AG20443 (cell line): Measurements from ENCODE around the gene MTHFD2L.
"Not testable (repeated sequence)": the region's sequence is repeated elsewhere in the genome, so short reads cannot be mapped to it uniquely, and the experiment has no call there.

ENCODE experiments used
- DNase-seq: peaks from one replicate; pipeline ENCODE4 v3.0.0; 2012; ENCODE audit warnings: low spot score, mixed read lengths

The MTHFD2L gene

DNA sequence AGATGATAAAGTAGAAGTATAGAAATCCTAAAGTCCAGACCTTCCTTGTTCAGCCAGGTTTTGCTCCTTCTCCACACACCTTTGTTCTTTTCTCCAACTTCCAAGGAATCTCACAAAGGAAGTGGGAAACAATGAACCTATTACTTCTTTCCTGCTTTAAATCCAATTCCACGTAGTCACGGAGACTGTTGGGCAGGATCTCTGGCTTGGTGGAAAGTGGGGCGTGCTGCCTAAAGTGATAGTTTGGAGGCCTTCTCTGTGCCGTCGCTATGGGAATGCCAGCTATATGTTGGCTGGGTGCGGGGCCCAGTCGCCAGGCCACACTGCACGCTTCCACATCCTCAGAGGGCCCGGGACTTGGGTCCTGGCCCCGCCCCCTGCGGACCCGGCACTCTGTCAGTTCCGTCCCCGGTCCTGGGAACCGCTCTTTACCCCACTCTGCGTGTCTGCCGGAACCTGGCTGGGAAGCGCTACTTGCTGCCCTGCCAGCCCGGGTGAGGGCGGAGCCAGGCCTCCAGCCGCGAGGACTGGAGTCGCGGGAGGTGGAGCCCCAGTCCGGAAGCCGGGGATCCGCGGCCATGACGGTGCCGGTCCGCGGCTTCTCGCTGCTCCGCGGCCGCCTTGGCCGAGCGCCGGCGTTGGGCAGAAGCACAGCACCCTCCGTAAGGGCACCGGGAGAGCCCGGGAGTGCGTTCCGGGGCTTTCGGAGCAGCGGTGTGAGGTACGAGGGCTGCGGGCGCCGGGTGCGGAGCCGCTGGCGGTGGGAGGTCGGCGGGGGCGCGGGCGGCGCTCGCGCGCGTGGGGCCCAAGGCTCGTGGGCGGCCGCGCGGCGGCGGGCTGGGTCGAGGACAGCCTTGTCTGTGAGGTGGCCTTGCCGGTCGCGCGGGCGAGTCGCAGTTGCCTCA lies at the start of gene MTHFD2L:
Gene MTHFD2L (plus strand): TSS at position 558 of the 905 bp plus-strand sequence. CDS start 21 bp downstream, at position 579.
- peak; percentile 99 for DNase-seq

DNA sequence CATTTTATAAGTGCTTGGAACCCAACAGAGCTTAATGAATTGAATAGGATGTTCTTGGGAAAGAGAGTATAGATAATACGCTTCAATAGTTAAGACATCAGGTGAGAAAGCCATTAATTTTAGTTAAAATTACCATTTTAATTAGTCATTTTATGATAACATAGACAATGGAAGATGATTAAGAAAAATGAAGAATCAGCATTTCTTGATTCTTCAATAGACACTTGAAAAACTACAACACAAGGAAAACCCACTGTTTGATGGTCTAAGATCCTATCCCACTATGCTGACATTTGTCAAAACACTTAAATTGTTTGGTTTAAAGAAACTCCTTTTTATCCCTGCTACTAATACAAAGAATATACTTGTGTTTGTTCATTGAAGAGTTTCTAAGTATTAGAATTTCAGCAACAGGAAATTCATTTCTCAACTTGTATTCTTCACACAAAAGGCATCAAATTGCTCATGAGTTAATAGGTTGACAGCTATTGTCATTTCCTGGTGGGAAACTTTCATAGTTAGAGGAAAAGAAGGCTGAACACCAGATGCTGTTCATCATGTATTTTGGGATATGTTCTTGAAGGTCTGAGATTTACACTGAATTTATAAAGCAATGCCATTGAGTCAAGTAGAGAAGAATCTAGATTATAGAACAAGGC lies 49.3 kb upstream of the MTHFD2L start:
- no peak for DNase-seq

DNA sequence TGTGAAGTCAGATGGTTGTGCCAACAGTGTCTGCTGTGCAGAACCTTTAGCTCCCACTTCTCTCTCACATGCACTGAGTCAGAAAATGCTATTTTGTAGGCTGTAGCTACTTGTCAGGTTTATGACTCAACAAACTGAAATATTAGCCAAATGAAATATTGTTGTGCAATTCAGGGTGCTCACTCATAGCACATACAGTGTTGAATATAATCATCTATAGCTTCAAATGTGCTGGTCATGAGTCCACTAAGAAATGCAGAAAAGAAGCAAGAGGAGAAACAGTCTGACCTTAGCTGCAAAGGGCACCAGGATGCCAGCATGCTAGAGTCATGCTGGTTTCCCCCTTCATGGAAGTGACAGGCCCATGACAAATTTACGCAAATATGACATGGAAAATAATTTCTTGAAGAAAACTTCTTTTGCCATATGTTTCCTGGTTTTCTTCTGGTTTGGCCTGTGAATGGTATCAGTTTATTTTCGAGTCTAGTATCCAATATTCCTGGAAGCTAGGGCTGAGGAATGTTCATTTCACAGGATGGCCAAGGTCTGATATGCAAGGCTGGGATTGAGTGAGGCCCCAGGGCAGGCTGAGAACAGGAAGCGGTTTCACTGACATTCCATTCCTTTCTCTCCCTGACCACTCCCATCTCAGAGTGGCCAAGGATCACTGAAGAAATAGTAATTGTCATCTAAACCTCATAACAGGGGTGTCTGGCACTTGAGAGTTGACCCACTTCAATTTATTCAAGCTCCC lies 48.6 kb upstream of the MTHFD2L start:
- DNase-seq, result peak; percentile 83

DNA sequence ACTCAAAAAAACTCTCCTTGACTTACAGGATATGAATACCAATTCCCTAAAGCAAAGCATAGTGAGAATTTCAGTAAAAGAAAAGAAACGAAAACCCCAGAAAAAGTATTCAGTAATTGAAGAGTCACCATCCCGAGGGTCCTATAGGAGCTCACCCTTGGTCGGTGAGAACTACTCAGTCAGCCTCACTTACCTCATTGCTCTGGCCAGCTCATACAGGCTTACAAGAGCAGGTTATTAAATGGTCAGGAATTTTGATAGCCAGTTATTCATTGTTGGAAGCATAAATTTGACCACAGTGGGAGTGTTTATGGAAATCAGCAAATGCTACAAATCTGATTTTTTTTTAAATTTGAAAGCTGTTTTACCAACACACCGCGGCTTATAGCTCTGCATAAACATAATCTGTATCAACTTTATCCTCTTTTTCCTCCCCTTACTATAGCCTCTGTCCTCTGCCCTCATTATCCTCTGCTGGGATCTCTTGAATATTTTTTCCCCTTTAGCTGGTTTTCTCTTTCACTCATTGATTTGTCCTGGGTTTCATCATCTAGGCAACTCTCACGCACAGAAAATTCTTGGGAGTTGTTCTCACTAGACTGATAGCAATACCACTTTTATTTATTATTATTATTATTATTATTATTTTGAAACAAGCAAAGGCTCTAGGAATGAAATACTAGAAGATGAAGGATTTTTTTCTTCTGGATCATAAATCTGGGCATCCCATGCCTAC lies 47.9 kb upstream of the MTHFD2L start:
- peak; percentile 58 for DNase-seq

DNA sequence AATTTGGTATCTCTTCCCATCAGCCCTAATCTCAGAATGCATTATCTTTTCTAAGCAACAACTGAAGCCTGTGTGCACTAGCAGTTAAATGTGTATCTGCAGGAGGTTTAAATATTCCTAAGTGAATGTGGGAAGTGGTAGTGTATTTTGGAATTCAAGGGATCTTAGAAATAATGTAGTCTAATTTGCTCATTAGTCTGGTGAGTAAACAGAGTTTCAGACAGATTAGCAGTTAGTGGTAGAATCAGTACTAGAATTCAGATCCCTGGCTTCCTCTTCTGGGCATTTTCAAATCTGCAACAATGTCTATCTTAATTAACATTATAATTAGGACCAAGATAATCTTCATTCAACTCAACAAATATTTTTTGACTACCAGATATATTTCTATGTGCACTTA lies 47.2 kb upstream of the MTHFD2L start:
- DNase-seq, result no peak

DNA sequence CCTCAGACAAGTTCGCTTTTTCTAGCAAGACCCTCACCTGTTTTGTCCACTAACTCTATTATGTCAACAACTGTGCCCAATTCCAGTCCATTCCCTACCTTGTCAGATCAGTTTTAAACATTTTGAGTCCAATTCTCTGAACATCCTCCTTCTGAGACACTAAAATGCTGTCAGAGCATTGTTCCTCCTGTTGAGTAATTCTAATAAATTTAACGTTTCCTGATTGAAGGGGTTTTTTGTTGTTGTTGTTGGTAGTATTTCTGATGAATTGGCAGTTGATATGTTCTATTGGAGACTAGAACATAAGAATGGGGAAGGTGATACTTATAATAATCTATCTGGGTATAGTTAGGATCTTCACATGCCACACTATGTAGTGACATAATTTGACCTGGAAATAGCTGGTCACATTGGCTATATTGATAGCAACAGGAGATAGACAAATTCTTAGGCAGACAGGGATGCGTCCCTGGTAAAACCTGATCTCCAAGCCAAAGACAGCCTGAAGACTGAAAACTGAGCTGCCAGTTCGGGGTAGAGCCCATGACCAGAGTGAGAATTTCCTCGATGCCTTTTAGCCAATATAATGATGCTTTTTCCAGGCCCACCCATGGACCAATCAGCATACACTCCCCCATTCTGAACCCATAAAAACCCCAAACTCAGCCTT lies 46.5 kb upstream of the MTHFD2L start:
- DNase-seq, result no peak

DNA sequence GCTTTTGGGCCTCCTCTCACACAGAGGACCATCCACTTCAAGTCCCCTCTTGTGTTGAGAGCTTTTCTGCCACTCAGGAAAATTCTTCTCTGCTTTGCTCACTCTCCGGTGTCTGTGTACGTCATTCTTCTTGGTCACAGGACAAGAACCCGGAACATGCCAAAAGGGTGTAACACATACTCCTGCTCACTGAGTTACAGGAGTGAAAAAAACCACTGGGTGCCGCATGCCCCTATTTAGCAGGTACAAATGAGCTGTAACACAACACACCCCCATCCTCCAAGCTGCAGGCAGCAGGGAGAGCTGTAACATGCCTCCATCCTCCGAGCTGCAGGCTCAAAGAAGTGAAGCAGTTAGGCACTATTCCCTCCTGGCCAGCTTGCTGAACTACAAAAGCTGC lies 45.9 kb upstream of the MTHFD2L start:
- DNase-seq, result no peak

DNA sequence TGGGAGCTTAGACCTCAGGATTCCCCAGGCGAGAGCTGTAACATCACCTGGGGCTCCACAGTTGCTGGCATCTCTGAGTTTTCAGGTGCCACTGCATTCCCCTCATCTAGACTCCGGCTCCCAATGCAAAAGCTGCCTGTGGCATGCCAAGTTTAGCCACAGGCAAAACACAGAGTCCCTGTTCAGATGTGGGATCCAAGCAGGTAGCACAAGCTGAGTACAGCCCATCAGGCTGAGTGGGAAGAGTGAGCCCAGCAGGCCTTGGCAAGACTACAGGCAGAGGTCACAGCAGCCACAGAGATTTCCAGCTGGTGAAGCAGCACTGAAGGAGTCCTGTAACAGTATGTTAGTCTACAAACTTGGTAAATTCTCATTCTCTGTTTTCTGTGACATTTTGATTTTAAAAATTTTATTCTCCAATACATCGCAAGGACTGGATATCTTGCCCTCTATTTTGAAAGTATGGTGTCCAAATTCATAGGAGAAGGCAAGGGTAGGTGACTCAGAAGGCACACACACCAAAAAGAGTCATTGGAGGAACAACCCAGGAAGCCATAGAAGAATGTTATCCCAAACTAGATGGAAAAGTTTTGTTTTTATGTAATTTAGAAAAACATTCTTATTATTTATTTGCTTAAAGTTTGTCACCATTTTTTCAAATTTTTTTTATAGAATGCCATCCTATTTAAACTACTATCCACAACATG lies 45.4 kb upstream of the MTHFD2L start:
- no peak for DNase-seq

DNA sequence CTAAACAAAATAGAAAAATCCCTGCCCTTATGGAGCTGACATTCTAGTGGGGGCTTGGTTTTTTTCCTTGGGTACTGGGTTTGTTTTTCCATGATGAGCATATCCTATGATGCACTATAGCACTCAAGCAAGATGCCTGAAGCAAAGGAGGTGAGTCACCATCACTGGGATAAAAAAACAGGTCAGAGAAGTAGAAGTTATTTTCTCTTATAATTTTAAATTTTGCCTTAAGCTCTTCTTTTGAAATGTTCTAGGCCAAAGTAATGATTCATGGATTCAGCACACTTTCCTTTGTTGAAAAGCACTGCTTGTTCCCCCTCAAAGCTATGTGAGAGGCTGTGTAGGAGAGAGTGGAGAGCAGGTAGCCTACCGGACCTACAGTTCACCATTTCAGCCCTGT lies 43.7 kb upstream of the MTHFD2L start:
- DNase-seq, result peak; percentile 49

DNA sequence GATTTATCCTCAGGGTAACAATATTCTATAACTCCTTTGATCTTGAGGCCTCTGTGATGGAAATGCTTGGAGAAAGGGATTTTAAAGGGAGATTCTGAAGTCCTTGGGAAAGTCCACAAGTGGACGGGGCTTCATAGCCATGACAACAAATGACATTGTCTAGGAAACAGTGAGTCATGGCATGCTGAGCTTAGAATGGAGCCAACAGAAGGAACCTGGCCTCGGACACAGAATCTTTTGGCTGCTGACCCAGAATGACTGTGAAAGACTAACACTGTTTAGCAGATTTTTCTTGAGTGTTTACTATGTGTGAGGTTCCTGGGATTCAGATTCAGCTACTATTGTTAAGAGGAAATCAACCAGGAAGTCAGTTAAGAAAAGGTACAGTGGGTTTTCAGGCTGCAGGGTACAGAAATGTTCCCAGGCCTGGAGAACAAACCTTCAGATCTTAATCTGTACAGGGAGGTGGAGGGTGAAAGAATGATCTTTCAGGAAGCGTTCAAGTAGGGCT lies 40.8 kb upstream of the MTHFD2L start:
- peak; percentile 87 for DNase-seq

DNA sequence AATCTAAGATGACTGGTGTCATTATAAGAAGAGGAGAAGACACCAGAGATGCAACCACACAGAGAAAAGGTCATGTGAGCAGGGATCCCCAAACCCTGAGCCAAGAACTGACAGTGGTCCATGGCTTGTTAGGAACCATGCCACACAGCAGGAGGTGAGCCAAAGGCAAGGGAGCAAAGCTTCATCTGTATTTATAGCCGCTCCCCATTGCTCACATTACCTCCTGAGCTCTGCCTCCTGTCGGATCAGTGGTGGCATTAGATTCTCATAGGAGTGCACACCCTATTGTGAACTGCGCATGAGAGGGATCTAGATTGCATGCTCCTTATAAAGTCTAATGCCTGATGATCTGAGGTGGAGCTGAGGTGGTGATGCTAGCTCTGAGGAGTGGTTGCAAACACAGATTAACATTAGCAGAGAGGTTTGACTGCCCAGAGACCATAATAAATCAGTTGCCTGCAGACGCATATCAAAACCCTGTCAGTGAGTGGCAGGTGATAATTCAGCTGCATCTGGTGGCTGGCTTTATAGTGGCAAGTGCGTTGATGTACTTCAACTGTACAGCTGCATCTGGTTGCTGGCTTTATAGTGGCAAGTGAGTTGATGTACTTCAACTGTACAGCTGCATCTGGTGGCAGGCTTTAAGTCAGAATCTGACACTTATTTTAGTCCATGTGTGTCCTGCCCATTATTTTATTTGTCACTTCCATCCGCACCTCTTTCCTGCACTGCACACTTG lies 39.1 kb upstream of the MTHFD2L start:
- no peak for DNase-seq

DNA sequence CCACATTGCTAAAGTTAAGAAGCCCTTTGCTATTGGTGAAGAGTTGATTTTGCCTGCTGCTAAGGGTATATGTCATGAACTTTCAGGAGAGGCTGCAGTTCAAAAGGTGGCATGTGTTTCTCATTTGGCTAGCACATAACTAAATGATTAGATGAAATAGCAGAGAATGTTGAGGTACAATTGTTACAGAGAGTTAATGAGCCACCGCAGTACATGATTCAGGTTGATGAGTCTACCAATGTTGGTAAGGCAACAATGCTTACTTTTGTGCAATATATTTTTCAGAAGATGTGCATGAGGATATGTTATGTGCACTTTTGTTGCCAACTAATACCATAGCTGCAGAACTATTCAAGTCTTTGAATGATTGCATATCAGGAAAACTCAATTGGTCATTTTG lies 37.8 kb upstream of the MTHFD2L start:
- DNase-seq, result no peak

DNA sequence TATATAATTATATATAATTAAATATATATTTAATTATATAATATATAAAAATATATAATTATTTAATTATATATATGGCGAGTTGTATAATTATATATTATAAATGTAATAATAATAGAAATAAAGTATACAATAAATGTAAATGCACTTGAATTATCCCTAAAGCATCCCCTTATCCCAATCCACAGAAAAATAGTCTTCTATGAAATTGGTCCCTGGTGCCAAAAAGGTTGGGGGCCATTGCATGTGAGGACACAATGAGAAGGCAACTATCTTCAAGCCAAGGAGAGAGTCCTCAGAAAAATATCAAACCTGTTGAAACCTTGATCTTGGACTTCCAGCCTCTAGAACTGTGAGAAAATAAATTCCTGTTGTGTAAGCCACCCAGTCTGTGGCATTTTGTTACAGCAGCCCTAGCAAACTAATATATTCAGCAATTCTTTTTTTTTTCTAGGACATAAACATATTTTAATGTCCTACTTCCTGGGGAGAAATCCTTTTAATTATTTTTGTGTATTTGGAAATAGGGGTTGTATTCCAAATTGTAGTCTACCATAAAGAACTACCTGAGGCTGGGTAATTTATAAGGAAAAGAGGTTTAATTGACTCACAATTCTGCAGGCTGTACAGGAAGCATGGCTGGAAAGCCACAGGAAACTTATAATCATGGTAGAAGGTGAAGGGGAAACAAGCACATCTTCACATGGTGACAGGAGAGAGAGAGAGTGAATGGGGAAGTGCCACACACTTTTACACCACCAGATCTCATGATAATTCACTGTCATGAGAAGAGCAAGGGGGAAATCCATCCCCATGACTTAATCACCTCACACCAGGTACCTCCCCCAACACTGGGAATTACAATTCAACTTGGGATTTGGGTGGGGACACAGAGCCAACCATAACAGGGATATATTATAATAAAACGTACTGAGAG lies 36.0 kb upstream of the MTHFD2L start:
- no peak for DNase-seq

DNA sequence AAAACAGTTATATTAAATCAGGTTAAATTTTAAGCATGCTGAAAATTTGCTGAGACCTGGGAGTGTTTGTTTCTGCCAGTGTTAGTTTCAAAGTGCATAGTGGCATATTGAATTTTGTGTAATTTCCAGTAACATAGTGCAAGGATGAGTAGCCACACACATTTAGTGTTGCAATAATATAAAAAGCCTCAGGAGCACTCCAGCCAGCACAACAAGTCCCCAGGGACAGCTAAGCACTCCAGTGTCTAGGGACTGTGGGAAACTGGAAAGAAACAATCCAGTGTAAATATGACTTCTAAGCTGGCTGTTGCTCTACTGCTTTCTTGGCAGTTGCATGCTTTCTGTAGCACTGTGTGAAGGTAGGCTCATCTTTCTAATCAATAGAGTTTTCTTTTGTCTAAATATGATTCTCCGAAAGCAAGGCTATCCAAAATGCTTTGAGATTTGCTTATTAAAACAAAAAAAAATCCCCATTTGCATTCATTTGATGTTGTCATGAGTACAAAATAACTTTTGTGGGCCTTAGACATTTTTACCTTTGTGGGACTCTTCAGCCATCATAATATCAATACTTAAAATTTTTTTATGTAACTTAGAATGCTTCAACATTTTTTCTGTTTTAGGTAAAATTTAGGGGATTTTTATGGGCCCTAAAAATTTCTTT lies 34.7 kb upstream of the MTHFD2L start:
- DNase-seq, result peak; percentile 52

DNA sequence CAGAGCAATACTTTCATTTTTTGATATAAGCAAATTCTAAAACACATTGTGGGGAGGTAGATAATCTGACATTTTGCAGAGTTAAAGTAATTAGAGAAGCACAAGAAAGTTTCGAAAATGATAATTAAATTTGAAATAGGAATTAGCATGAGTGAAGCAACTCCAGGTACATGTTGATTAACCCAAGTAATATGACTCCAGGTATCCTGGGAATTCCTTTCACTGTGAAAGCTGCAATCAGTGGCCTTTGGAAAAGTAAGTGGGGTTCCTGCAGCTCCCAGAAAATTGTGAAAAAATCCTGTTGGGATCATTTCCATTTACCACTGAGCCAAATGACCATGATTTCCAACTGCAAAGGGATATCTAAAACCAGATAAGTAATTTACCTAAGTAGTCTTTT lies 32.9 kb upstream of the MTHFD2L start:
- no peak for DNase-seq

DNA sequence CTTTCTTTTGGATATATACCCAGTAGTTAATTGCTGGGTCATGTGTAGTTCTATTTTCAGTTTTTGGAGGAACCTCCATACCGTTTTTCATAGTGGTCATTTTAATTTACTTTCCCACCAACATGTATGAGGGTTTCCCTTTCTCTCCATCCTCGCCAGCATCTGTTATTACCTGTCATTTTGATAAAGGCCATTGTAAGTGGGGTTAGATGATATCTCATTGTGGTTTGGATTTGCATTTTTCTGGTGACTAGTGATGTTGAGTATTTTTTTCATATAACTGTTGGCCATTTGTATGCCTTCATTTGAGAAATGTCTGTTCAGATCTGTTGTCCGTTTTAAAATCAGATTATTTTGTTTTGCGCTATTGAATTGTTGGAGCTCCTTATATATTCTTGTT lies 30.2 kb upstream of the MTHFD2L start:
- DNase-seq, result no peak

DNA sequence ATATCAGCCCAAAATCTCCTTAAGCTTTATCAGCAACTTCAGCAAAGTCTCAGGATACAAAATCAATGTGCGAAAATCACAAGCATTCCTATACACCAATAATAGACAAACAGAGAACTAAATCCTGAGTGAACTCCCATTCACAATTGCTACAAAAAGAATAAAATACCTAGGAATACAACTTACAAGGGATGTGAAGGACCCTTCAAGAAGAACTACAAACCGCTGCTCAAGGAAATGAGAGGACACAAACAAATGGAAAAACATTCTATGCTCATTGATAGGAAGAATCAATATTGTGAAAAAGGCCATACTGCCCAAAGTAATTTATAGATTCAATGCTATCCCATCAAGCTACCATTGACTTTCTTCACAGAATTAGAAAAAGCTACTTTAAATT lies 27.1 kb upstream of the MTHFD2L start:
- not testable (repeated sequence) for DNase-seq

DNA sequence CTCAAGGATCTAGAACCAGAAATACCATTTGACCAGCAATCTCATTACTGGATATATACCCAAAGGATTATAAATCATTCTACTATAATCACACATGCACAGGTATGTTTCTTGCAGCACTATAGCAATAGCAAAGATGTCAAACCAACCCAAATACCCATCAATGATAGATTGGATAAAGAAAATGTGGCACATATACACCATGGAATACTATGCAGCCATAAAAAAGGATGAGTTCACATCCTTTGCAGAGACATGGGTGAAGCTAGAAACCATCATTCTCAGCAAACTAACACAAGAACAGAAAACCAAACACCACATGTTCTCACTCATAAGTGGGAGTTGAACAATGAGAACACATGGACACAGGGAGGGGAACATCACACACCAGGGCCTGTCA lies 25.7 kb upstream of the MTHFD2L start:
- not testable (repeated sequence) for DNase-seq
